ENCODE data around the gene UGT1A3. TPM values are rescaled to one million over a fixed set of nuclear protein-coding genes. Genes with fewer than 3 reads are reported as not detected.

UGT1A3 gene
- total and polyA plus RNA-seq, 3 donors from 2014 or later, result not detected

DNA sequence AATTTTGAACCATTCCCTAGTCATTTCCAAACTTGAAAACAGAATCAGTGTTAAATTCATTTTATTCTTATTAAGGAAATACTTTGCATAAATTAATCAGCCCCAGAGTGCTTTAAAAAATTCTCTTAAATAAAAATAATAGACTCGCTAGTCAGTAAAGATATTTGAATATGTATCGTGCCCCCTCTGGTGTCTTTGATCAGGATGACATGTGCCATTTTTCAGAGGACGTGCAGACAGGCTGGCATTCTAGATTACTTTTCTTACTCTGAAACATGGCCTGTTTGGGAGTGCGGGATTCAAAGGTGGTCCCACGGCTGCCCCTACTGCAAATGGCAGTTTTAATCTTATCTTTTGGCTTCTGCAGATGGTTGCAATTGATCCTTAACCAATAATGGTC is 43.7 kb downstream of the UGT1A3 start:
- no peaks in the 10 kb centered on the region for H3K36me3 ChIP-seq (ENCODE audit: low read depth, missing control alignments)
- no peak overlapping the region for H3K4me3 ChIP-seq
- no peaks in the 10 kb centered on the region for H3K4me1 ChIP-seq
- DNase-seq, result no peak
- H3K27me3 ChIP-seq, result no peaks in the 10 kb centered on the region
- no peak for TF ChIP-seq POLR2A (IDR thresholded peaks at IDR 0.05)
- TF ChIP-seq CTCF (IDR thresholded peaks at IDR 0.05), result no peak
- H3K27ac ChIP-seq, result no peak overlapping the region
- intact Hi-C loops (cut with DNase I; ENCODE audit: low total_unique reads), result no loop called here
- H3K9me3 ChIP-seq, result no peaks in the 10 kb centered on the region
- WGBS, 2 donors, result 67 to 77% methylated on average over 5 of the region's 5 CpGs

GRCh38 chr2:233773854-233774253 is 45.0 kb downstream of the UGT1A3 start:
- intact Hi-C loops (cut with DNase I; ENCODE audit: low total_unique reads), result no loop called here
- H3K27ac ChIP-seq, result no peak overlapping the region
- no peaks in the 10 kb centered on the region for H3K27me3 ChIP-seq
- H3K9me3 ChIP-seq, result no peaks in the 10 kb centered on the region
- no peak overlapping the region for H3K4me3 ChIP-seq
- H3K36me3 ChIP-seq (ENCODE audit: low read depth, missing control alignments), result no peaks in the 10 kb centered on the region
- DNase-seq, result no peak
- 79 to 96% methylated on average over 5 of the region's 5 CpGs for WGBS, 2 donors
- TF ChIP-seq CTCF (IDR thresholded peaks at IDR 0.05), result no peak
- no peak for TF ChIP-seq POLR2A (IDR thresholded peaks at IDR 0.05)
- H3K4me1 ChIP-seq, result no peaks in the 10 kb centered on the region

- peak; percentile 58 for DNase-seq
- no peaks in the 10 kb centered on the region for H3K27me3 ChIP-seq
- H3K4me3 ChIP-seq, result no peak overlapping the region
- intact Hi-C loops (cut with DNase I; ENCODE audit: low total_unique reads), result no loop called here
- H3K4me1 ChIP-seq, result no peaks in the 10 kb centered on the region
- H3K9me3 ChIP-seq, result no peaks in the 10 kb centered on the region
- TF ChIP-seq CTCF (IDR thresholded peaks at IDR 0.05), result no peak
- H3K27ac ChIP-seq, result no peak overlapping the region
- no peaks in the 10 kb centered on the region for H3K36me3 ChIP-seq (ENCODE audit: low read depth, missing control alignments)
- WGBS, 2 donors, result 58 to 78% methylated on average over 2 to 6 of the region's 6 CpGs
Measured at GRCh38 chr2:233775414-233775813, 46.6 kb downstream of the UGT1A3 start.

- Histone ChIP-seq H3K4me1 (no peaks in the 10 kb centered on the region), H3K27ac (no peak within 1 kb of the TSS), H3K36me3 (ENCODE audit: low read depth, missing control alignments) (no peaks in the 10 kb centered on the region), H3K4me3 (no peak within 1 kb of the TSS), H3K9me3 (no peaks in the 10 kb centered on the region), H3K27me3 (no peaks in the 10 kb centered on the region)
- TF ChIP-seq POLR2A (IDR thresholded peaks at IDR 0.05) (no peak), CTCF (IDR thresholded peaks at IDR 0.05) (no peak)
- WGBS, 2 donors, result 81 to 84% methylated on average over 2 of the region's 2 CpGs
- DNase-seq, result no peak
- intact Hi-C loops (cut with DNase I; ENCODE audit: low total_unique reads), result no loop called here
Measured at GRCh38 chr2:233778030-233778429, 49.2 kb downstream of the UGT1A3 start, which contains the start of gene MROH2A. MROH2A (plus strand) TSS chr2:233778330; CDS start chr2:233779359, 1,029 bp downstream.

- 90 to 94% methylated on average over 4 of the region's 4 CpGs for WGBS, 2 donors
- Histone ChIP-seq H3K9me3 (no peaks in the 10 kb centered on the region), H3K27ac (no peak overlapping the region), H3K4me1 (no peaks in the 10 kb centered on the region), H3K27me3 (no peaks in the 10 kb centered on the region), H3K4me3 (no peak overlapping the region), H3K36me3 (ENCODE audit: low read depth, missing control alignments) (no peaks in the 10 kb centered on the region)
- intact Hi-C loops (cut with DNase I; ENCODE audit: low total_unique reads), result no loop called here
- no peak for TF ChIP-seq POLR2A (IDR thresholded peaks at IDR 0.05)
- no peak for TF ChIP-seq CTCF (IDR thresholded peaks at IDR 0.05)
- DNase-seq, result no peak
Measured at GRCh38 chr2:233779722-233780121, 50.9 kb downstream of the UGT1A3 start.
